Tibial nerve (tissue), 4 donors: ENCODE measurements around the gene DISC1. TPM values are rescaled to one million over a fixed set of nuclear protein-coding genes. Genes with fewer than 3 reads are reported as not detected.

Experiments
- DNase-seq, 2 donors: peaks; one replicate each; pipeline ENCODE4 v3.0.0-alpha.2; 2019; ENCODE audit warnings: low spot score in 2 of 2
- H3K27ac ChIP-seq, 4 donors: fragments of 200-600 bp; sonication (generic) in 3 of 4; one replicate each; pipeline ENCODE4 v1.5.1; 2017 to 2019; ENCODE audit warnings: mild to moderate bottlenecking in 1 of 4
- H3K27me3 ChIP-seq, 2 donors: fragments of 200-600 bp; sonication (generic) in 1 of 2; one replicate each; pipeline versions ENCODE4 v1.5.1 to v1.6.0; 2017 to 2019
- H3K36me3 ChIP-seq, 3 donors: fragments of 200-600 bp; sonication (generic); one replicate each; pipeline ENCODE4 v1.5.1; 2018 to 2019
- H3K4me1 ChIP-seq, 4 donors: fragments of 200-600 bp; sonication (generic) in 3 of 4; one replicate each; pipeline ENCODE4 v1.5.1; 2017 to 2019
- H3K4me3 ChIP-seq, 4 donors: fragments of 200-600 bp; sonication (generic) in 3 of 4; one replicate each; pipeline ENCODE4 v1.5.1; 2017 to 2019; ENCODE audit warnings: mild to moderate bottlenecking in 1 of 4, moderate library complexity in 1 of 4
- H3K9me3 ChIP-seq, 4 donors: fragments of 200-600 bp; sonication (generic) in 3 of 4; one replicate each; pipeline ENCODE4 v1.5.1; 2017 to 2019
- EP300 ChIP-seq, 2 donors: sonication (generic); formaldehyde crosslinking; IDR thresholded peaks; one replicate each; pipeline ENCODE4 v1.6.1; 2017; ENCODE audit warnings: antibody characterized with exemption in 2 of 2, mild to moderate bottlenecking in 1 of 2
- POLR2A ChIP-seq, 2 donors: fragments of 450-650 bp; IDR thresholded peaks; one replicate each; pipeline ENCODE4 v1.6.1; 2017; ENCODE audit warnings: antibody characterized with exemption in 2 of 2, mild to moderate bottlenecking in 2 of 2, moderate library complexity in 2 of 2
- WGBS, 2 donors: methylation state at CpG; one replicate each; pipeline ENCODE4 v1.1.5; 2018; 5-methylcytosine and 5-hydroxymethylcytosine counted together
- total RNA-seq, 4 donors: library from RNA; depleted of rRNA; stranded (reverse); fragments of >200 nt; gene quantifications; one replicate each; pipeline ENCODE4 v1.1.0, GENCODE V29; 2016
- TF ChIP-seq, protein P1 (sequence below), 5 experiments: fragments of 200-600 bp in 3 of 5; fragments of 450-650 bp in 2 of 5; sonication (generic) in 3 of 5; IDR thresholded peaks; one replicate each; pipeline ENCODE4 v1.5.1; 2016 to 2019; ENCODE audit warnings: antibody characterized with exemption in 5 of 5, mild to moderate bottlenecking in 3 of 5, moderate library complexity in 2 of 5

Gene DISC1
- total RNA-seq, 4 donors from 2014 or later = 29.9 to 39.0 (median 32.7) TPM

DNA sequence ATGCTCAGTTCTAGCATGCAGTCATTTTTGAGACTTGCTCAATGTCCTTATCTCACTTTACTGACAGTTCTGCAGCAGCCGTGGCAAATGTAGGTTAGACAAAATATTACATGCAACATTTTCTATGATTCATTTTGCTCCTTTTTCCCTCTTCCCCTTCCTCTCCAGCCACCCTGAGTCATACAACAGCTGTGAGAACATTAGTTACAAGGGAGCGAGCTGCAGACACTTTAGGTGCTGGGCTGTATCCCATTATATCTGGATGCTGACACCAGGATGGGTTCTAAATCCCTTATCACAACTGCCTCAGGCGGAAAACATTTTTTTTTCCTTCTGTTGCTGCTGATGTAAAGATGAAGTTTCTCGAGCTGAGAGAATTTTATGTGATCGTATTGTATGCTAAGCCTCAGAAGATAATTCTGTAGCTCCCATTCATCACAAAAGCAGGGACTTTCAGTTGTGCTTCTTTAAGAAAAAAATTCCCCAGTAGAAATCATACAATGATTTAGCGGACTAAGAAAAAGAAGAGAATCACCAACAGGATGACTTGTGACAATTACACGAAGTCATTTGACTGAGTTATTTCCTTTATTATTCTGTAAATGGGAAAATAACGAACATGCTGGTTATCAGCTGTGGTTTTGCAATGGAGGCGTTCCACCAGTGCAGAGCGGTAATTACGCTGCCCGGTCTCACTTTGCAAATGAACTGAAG, 345.0 kb downstream of the DISC1 start:
- no peaks in the 10 kb centered on the region for H3K9me3 ChIP-seq
- DNase-seq = no peak
- no peak overlapping the region for H3K4me3 ChIP-seq
- H3K27me3 ChIP-seq = no peaks in the 10 kb centered on the region
- TF ChIP-seq, protein P1, sequence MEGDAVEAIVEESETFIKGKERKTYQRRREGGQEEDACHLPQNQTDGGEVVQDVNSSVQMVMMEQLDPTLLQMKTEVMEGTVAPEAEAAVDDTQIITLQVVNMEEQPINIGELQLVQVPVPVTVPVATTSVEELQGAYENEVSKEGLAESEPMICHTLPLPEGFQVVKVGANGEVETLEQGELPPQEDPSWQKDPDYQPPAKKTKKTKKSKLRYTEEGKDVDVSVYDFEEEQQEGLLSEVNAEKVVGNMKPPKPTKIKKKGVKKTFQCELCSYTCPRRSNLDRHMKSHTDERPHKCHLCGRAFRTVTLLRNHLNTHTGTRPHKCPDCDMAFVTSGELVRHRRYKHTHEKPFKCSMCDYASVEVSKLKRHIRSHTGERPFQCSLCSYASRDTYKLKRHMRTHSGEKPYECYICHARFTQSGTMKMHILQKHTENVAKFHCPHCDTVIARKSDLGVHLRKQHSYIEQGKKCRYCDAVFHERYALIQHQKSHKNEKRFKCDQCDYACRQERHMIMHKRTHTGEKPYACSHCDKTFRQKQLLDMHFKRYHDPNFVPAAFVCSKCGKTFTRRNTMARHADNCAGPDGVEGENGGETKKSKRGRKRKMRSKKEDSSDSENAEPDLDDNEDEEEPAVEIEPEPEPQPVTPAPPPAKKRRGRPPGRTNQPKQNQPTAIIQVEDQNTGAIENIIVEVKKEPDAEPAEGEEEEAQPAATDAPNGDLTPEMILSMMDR (IDR thresholded peaks at IDR 0.05) = no peak
- TF ChIP-seq POLR2A (IDR thresholded peaks at IDR 0.05) = no peak
- TF ChIP-seq EP300 (IDR thresholded peaks at IDR 0.05) = no peak
- peaks cover 0 to 7% (median 0%) of the 10 kb centered on the region in 3 donors for H3K36me3 ChIP-seq
- peaks cover 0 to 4% (median 0%) of the 10 kb centered on the region in 4 donors for H3K4me1 ChIP-seq
- H3K27ac ChIP-seq = no peak overlapping the region
- 57 to 58% methylated on average over 12 of the region's 12 CpGs for WGBS, 2 donors

DNA sequence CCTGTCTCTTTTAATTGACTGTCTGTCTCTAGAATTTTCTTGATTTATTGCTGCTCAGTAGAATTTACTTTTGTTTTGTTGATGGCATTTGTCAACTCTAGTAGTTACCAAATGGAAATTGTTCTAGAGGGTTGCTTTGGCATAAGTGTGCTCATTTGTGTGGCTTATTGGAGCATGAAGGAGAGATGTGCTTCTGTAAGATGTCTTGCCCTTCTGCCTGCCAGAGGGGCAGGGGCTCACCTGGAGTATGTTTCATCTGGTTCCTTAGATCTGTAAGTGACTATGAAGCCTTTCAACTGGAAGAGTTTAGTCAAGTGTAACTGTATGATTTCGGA, 345.5 kb downstream of the DISC1 start:
- peaks cover 0 to 7% (median 0%) of the 10 kb centered on the region in 3 donors for H3K36me3 ChIP-seq
- no peak overlapping the region for H3K4me3 ChIP-seq
- no peaks in the 10 kb centered on the region for H3K9me3 ChIP-seq
- 97 to 100% methylated on average over 1 of the region's 1 CpG for WGBS, 2 donors
- H3K27ac ChIP-seq = no peak overlapping the region
- TF ChIP-seq, protein P1 (IDR thresholded peaks at IDR 0.05) = no peak
- no peak for TF ChIP-seq EP300 (IDR thresholded peaks at IDR 0.05)
- no peak for TF ChIP-seq POLR2A (IDR thresholded peaks at IDR 0.05)
- DNase-seq = no peak
- peaks cover 0 to 4% (median 0%) of the 10 kb centered on the region in 4 donors for H3K4me1 ChIP-seq
- H3K27me3 ChIP-seq = no peaks in the 10 kb centered on the region

DNA sequence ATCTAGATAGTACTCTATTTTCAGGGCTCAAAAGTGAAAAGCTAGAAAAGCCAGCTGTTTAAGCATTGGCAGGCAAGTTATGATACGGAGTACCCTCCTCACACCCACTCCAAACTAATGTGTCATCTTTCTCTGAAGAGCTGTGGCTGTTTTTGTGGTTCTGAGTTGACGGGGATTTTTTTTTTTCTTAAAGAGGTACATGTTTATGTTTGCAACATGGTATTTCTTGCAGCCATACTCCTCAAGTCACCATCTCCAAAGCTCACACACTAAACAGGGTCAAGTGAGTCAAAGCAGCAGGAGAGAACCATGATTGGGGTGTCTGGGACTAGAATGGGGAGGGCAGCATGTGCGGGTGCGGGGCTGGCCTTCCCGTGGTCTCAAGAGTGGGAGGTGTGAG, 347.2 kb downstream of the DISC1 start:
- Histone ChIP-seq H3K9me3 (no peaks in the 10 kb centered on the region), H3K36me3 (no peaks in the 10 kb centered on the region), H3K4me1 (peaks cover 0 to 4% (median 0%) of the 10 kb centered on the region in 4 donors), H3K27ac (no peak overlapping the region), H3K27me3 (no peaks in the 10 kb centered on the region), H3K4me3 (no peak overlapping the region)
- no peak for DNase-seq
- 70% methylated on average over 5 of the region's 5 CpGs for WGBS, 2 donors
- TF ChIP-seq EP300 (IDR thresholded peaks at IDR 0.05) (no peak), POLR2A (IDR thresholded peaks at IDR 0.05) (no peak)
- TF ChIP-seq, protein P1 (IDR thresholded peaks at IDR 0.05) = no peak

DNA sequence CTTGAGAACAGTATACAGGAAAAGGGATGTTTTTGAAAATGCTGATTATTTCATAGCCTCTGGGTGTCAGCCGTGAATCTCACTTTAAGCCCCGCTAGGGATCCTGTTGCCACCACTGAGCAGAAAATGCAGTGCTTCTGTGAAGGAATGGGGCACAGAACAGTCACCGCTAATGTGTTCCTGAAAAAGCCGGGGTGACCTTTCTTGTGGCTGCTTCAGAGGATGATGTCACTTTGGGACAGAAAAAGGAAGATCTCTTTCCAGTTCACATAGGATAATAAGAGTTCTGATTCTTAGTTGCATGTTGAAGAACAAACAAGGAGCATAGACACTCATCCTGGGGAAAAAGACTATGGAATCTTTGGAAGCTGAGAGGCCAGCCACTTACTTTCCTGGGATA, 349.6 kb downstream of the DISC1 start:
- H3K4me1 ChIP-seq = peaks cover 0 to 3% (median 0%) of the 10 kb centered on the region in 4 donors
- peak overlapping the region in 1 of 4 donors; percentile 1 for H3K27ac ChIP-seq
- H3K27me3 ChIP-seq = no peaks in the 10 kb centered on the region
- TF ChIP-seq EP300 (IDR thresholded peaks at IDR 0.05) (no peak), POLR2A (IDR thresholded peaks at IDR 0.05) (no peak)
- TF ChIP-seq, protein P1 (IDR thresholded peaks at IDR 0.05) = no peak
- no peaks in the 10 kb centered on the region for H3K36me3 ChIP-seq
- DNase-seq = no peak
- H3K4me3 ChIP-seq = no peak overlapping the region
- no peaks in the 10 kb centered on the region for H3K9me3 ChIP-seq
- 57 to 66% methylated on average over 4 of the region's 4 CpGs for WGBS, 2 donors

DNA sequence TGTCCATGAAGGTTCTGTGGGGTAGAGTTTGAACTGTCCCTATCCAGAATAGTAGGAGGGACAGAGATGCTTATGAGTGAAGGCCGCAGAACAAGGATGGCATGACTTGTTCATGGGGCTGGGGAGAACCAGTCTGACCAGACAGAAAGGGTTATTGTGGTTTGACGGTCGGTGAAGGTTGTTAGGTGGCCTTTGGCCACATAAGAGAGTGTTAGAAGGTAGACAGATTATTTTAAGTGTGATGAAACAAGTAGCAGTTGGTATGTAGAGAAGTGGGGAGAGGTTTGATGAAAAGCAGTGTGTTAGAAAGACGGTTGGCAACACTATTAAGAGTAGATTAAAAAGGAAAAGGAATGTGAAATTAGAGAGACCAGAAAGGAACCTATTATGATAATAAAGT, 355.1 kb downstream of the DISC1 start:
- Histone ChIP-seq H3K4me1 (peaks cover 0 to 4% (median 1%) of the 10 kb centered on the region in 4 donors), H3K9me3 (no peaks in the 10 kb centered on the region), H3K4me3 (no peak overlapping the region), H3K27ac (peak overlapping the region in 1 of 4 donors; percentile 70), H3K36me3 (no peaks in the 10 kb centered on the region), H3K27me3 (no peaks in the 10 kb centered on the region)
- WGBS, 2 donors = 83 to 89% methylated on average over 4 of the region's 4 CpGs
- no peak for DNase-seq
- TF ChIP-seq, protein P1 (IDR thresholded peaks at IDR 0.05) = no peak
- TF ChIP-seq POLR2A (IDR thresholded peaks at IDR 0.05) (no peak), EP300 (IDR thresholded peaks at IDR 0.05) (no peak)
